ENCODE measurements around the gene SLC9A9. TPM values are rescaled to one million over a fixed set of nuclear protein-coding genes. Genes with fewer than 3 reads are reported as not detected.
"Not testable (repeated sequence)": the region's sequence is repeated elsewhere in the genome, so short reads cannot be mapped to it uniquely, and the experiment has no call there.

SLC9A9 gene
- total RNA-seq, 1 experiment from 2014 or later: not detected

DNA sequence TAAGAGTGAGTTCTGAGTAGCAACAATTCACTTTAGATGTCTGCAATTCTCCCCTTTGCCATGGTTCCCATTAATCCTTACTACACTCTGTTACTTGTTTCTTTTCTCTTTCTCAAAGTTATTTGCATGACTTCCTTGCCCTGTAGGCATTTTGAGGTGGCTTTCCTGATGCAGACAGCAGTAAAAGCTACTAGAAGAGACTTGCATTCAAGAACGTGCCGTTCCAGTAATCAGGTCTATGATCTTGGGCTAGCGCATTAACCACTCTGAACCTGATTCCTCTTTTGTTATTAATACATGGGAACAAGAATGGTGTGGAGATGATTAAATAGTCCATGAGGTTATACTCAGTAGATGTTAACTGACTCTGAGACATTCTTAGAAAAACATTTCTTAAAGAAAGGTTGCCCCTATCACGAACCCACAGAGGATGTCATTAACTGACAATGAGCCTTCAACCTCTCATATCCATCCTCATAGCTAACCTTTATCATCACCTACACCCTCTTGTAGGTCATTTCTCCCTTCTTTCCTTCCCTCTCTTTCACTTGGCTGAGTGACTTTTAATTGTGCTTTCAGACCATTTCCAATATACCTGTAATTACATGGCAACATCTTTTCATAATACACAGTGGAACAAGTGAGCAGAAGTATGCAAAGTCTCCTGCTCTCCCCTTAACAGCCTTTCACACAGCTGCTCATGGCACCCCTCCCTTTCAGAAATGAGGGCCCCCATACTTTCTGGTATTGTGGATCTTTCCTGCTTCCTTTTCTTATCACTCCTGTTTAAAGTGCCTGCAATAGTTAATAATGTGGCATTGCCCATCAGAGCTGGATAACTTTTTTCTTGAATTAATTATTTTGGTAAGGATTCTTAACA, 552.8 kb downstream of the SLC9A9 start:
- no peak for DNase-seq (ENCODE audit: low spot score)

DNA sequence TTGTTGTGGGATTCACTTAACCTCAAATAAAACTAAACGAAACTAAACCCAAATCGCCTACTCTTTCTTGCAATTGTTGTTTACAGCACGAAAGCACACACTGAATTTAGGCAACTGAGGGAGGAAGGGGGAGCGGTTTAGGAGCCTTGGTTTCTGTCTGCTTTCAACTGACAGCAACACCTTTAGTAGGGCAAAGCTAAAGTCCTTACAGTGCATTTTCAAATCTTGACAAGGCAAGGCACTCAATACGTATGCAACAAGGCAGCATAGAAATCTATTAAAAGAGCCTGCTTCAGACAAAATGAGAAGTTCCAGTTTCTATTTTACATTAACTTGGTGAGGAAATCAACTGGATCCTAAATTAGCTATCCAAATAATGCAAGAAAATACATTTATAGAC, 554.1 kb downstream of the SLC9A9 start:
- no peak for DNase-seq (ENCODE audit: low spot score)

DNA sequence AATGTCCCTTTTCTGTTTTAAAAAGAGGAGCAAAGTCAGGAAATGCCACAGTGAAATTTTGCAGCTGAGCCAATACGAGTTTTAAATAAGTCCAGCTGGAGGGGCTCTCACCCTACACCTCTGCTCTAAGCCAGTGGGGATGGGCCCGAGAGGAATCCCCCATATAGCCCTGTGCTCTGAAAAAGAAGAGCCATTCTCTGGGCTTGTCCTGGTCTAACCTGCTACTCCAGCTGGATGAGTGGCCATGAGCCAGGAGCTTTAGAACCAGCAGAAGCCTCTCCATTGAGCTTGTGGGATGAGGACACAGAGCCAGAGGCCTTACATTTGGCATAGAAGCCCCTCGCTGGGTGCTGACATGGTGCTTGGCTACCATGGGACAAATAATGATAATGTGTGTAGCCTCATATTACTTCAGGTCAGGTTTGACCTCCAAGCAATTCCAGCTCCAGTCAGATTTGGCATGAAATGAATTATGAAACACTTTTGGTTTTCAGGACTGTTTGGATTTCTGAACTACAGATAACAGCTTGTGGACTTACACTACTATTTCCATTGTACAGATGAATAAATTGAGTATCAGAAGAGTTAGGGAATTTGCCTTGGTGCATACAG, 556.3 kb downstream of the SLC9A9 start:
- no peak for DNase-seq (ENCODE audit: low spot score)

DNA sequence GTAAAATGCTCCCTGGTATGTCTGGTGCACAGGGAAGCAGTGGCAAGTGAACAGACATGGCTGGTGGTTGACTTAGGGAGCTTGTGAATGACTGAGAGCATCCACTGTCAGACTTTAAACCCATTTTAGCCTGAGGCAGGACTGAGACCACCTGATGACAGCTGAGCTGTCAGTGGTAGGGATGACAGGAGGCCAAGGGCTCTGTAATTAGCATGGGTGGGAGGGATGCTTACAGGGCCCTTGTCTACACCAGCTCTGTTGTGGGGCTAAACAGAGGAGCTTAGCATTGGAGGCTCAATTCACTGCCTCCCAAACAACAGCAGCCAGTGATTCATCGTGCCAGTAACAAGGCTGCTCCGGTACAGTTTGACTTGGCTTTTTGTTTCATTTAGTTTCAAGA, 559.3 kb downstream of the SLC9A9 start:
- DNase-seq (ENCODE audit: low spot score): no peak

DNA sequence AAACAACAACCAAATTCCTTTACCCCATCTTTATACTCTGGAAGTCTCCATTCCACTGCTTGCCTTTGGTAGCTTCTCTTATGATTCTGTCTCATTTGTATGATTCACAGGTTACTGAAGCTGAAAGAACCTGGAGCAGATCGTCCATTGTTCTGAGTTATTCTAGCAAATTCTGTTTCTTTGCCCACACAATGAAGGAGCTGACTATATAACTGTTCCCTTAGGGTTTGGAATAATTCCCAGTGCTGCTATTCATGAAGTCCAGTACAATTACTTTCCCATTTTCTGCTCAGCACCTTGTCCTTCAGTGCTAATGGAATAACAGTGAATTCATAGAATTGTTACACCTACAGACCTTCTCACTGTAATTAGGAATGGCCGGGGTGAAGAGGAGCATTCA, 560.9 kb downstream of the SLC9A9 start:
- DNase-seq (ENCODE audit: low spot score): no peak

DNA sequence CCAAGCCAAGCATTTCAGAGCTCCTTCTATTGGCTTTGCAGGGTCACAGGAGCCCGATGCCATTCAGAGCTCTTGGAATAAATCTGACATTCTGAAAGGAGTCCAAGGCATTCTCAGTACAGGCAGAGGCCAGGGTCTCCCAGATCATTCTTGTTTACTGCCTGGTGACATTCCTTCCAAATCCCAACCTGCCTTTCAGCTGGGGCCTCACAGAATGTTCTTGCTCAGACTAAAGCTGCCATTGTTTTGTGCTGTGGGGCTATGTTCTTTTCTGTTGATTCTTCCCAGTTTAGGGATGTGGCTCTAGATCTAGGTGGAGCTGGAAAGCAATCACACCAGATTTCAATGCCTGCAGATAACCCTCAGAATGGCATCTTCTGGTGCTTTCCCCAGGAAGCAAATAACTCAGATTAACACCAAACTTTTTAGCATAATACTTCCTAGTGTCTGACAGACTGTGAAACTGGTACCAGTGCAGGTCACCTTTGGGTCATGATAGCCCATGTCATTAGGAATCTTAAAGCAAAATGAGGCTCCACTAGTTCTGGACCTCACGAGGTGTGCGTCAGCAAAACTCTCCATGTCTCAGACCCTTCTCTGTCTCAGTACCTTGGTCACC, 561.8 kb downstream of the SLC9A9 start:
- DNase-seq (ENCODE audit: low spot score): no peak

DNA sequence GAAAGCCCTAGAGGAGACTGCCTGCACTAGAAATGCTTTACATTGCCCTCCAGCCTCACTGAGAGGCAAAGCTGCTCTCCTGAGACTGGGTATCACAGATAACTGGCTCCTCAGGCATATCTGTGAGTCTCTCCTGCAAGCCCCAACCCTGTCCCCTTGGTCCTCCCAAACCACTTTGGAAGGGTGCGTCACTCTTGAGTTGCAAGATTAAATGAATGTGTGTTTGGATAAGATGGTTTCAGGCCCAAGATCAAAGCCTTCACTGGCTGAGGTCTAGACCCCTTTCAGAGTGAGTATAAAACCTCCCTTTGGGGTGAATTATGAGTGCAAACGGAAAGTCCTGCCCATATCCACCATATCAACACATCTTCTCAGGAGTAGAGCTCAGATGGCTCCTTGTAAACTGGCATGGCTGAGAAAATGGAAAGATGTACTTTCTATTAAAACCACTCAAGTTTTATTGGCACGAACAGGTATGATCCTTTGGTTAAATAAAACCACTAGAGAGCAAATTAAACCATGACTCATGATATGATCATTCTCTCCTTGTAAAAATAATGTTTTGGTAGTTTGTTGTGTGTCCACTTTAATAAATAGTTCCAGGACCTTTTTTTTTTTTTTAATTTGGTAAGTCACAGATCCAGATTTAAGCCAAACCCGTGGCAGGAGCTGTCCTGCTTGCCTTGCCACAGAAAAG, 564.7 kb downstream of the SLC9A9 start:
- DNase-seq (ENCODE audit: low spot score): peak; percentile 17

DNA sequence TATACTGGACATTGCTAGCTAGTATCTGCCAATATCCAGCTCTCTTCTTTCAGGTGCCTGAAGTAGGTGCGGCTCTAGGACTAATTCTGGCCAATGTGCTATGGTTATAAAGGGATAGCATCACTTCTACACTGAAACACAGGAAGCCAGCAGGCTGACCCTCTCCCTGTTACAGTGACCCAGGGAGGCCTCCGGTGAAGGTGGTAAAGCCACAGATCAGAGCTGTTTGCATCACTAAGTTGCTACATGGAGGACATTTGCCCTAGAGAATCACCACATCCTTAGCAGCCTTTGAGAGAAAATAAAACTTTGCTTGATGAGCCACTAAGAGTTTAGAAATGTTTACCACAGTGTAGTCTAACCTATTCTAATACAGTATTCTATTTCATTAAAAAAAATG, 567.3 kb downstream of the SLC9A9 start:
- DNase-seq (ENCODE audit: low spot score): no peak

DNA sequence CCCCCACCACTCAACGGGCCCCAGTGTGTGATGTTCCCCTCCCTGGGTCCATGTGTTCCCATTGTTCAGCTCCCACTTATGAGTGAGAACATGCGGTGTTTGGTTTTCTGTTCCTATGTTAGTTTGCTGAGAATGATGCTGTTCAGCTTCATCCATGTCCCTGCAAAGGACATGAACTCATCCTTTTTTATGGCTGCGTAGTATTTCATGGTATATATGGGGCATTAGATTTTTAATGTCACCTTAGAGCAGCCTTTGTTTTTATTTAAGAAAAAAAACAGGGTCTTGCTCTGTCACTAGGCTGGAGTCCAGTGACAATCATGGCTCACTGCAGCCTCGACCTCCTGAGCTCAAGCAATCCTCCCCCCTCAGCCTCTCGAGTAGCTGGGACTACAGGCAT, 568.7 kb downstream of the SLC9A9 start:
- DNase-seq (ENCODE audit: low spot score): not testable (repeated sequence)

DNA sequence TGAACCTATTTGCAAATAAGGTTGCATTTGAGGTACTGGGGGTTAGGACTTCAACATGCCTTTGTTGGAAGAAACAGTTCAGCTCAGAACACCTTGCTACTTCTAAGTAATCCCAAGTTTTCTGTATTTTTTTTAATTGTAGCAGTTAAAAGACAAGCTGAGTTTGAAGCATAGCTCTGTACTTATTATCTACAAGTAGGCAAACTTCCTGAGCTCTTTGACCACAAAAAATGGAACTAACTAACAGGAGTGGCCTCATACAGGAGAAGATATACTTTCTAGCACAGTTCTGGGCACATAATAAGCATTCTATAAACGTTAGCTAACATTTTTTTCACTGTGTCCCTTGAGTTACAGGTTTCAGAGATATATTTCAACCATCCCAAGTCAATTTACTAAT, 569.5 kb downstream of the SLC9A9 start:
- DNase-seq (ENCODE audit: low spot score): no peak

DNA sequence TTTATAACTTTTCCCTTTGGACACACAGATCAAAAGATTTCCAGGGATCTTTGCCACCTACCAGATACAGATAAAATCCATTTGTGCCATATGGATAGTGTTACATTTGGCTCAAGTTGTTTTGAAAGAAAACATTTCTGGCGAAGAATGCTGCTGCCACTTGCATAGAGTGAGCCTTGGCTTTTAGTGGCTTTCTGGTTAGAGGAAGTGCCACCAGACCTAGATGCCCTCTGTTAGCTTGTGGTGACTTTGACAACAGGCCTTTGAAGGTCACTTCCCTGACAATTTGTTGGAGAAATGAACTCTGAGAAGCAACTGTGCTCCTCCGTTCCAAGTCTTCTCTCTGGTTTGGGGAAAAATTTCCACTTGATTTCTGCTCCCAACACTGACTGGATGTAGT, 570.7 kb downstream of the SLC9A9 start:
- no peak for DNase-seq (ENCODE audit: low spot score)

DNA sequence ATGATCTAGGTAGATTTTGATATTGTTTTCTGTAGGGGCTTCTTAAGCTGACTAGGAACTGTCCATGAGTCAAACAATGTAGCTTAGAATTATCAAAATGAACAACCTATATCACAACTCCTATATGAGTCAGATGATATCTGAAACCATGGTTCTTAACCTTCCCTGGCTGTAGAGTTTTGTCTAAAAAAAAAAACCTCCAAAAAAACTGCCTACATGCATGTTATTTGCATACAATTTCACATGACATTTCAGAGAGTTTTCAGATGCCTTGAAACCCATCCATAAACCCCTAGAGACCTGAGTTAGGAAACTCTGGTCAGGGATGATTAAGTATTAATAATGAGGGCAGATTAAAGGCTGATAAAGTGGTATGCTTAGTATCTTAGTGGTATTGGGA, 571.7 kb downstream of the SLC9A9 start:
- DNase-seq (ENCODE audit: low spot score): no peak

DNA sequence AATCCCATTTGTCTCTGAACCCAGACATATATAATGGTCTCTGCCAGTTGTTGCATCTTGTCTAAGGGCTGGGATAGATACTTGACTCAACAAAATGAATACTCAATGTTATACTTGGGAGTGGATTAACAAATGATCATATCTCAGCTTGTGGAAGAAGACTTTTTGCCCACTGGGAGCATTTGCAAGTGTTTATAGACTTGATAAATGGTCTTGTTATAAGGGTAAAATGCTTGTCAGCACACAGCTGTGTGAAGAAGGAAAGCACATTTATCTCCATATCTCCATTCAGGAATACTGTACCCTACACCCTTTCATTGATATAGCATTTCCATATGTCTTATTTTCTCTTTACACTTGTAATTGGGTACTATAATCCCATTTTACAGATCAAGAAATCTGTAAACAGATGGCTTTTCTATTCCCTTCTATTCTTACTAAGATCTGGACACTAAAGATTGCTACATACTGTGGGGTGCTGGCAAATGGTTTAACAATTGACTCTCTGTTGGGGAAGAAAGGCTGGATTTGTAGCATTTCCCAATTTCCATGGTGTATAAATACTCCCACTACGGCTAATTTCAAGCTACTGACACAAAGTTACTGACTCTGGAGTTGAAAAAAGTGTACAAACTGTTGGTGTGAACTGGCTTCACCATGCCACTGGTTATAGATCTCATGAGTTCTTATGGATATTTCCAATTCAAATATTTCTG, 574.1 kb downstream of the SLC9A9 start:
- DNase-seq (ENCODE audit: low spot score): no peak

DNA sequence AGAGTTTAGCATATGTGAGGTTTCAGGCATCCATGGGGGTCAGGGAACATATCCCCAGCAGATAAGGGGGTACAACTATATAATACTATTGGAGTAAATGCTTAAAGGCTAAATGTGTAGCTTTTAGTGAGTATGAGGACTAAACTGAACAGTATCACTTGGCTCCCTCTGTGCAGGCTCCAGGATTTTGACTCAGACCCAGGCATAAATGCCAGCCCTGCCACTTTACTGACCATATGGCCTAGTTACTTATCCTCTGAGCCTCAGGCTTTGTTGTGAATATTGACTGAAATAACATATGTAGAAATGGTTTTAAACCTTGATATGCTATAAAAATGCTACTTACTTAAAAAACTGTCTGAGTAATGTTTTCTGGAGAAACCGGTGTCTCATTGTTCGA, 577.1 kb downstream of the SLC9A9 start:
- no peak for DNase-seq (ENCODE audit: low spot score)

DNA sequence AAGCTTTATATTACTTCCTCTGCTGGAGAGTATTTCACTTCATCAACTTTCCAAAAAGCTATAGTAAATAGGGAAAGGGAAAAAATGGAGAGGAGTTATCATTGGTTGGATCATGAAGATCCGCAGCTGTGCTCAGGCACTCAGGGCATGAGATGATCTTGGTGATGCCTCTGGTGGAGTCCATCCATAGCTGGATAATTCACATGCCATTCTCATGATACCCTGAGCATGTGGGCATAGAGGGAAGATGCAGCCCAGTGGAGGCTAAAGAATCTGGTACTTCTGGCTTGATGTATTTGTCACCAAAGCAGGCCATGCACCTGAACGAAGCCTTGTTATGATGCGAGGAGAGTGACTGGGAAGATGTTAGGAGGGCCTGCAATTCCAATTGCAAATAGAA, 578.5 kb downstream of the SLC9A9 start:
- DNase-seq (ENCODE audit: low spot score): no peak

DNA sequence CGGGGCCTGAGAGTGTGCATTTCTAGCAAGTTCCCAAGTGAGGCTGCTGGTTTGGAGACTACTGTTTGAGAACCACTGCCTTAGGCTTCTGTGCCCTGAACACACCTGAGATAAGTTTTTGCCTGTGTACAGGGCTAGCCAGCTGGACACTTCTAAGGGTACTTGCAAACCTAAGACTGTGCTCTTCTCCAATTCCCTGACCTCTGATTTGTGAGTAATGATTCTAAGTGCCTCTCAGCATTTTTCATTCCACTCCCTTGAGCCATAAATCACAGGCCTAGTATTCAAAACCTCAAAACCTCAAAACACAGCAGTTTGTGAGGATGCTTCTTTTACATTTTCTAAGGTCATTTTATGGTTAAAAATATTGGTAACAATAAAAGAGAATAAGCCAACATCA, 580.3 kb downstream of the SLC9A9 start:
- no peak for DNase-seq (ENCODE audit: low spot score)

DNA sequence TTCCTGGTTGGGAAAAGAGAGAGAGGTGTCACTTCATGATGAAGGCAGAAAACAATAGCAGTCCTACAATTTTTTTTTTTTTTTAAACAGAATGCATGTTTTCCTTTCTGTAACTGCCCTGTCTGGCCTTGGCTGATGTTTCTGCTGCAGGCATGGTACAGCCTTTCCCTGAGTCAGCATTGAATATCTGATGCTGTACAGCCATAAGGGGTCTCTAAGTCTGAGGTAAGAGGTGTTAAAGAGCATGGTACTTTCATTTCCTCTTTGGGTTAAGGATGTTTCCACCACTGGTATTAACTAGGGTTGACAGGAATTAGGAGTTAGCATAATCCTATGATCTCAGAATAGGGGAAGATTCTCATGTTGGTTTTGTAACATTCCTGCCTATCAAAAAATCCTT, 581.3 kb downstream of the SLC9A9 start:
- no peak for DNase-seq (ENCODE audit: low spot score)

DNA sequence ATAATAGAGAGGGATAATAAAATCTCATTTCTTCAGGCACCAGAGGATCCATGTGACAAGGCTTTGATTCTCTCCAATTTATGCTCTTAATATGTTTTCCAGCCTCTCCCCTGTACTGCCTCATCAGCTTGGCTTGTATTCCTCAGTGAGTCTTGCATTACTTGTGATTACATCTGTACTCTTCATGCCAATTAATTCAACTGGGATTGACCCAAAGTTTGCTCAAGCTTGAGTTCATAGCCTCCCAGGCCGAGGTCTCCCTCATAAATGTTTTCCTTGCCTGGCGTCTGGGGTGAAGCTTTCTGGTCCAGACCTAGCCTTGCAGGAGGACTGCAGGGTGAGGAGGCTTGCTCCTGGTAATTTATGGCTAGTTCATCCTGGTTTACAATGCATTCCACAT, 581.8 kb downstream of the SLC9A9 start:
- DNase-seq (ENCODE audit: low spot score): no peak

DNA sequence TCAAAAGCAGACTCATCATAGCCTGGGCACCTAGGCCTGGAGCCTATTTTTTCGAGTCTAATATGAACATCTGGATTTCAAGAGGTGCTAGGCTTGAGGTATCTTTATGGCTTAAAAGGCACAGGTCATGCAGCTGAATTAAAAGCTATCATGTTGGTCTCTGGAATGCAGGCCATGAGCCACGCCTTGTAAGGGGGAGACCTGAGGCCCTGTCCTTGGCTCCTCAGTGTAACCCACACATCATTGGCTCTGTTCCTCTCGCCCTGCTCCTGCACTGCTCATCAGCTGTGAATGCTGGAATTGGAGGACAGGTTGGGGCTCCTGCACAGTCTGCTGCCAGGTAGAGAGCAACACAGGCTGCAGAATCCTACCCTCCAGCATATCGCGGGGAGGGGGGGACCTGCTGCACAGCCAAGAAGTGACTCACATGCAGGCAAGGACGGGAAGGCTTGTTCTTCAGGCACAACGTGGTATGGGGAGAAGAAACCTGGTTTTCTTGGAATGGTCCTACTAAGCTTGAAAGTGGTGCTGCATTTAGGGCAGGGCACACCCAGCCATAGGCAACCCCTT, 582.7 kb downstream of the SLC9A9 start:
- DNase-seq (ENCODE audit: low spot score): no peak

DNA sequence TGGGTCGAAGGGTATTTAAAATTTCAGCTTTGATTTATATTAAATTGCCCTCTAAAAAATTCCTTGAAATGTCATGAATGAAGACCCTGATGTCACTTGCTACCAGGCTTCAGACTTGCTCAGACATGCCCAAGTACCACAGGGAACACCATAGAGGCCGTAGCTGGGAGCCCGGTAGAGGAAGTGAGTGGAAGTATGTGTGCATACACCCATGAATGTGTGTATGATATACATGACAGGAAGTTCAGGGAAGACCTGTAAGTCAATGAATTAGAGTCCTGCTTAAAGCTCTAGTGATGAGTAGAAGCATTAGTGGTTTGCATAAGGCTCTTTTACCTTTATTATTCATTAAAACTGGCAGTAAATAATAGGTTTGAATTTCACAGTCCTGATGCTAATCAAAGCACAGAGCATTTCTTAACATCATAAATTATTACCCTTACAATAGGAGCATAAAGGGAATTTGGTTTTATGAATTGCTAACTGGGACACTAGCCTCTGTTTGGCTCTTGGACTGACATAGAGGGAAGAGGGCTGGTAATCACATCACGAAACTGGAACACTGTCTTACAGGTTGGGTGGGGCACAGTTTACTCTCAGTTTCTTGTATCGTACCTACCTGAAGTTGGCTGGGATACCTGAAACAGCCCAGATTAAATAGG, 584.3 kb downstream of the SLC9A9 start:
- DNase-seq (ENCODE audit: low spot score): no peak

DNA sequence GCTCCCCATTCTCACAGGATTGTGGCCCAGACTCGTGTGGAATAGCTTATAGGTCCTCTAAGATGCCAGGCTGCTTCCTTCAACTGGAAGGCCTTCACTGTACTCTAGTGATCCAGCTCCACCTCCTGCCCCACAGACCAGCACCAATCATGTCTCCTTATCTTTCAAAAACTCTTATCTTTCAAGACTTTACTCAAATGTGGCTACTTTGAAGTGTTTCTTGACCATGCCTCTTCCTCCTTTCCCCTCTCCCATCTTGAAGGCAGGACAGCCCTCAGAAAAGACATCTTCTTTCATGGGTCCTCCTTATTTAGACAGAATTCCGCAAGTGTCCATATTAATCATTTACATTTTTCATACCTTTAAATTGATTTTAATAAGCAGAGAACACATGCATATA, 586.4 kb downstream of the SLC9A9 start:
- DNase-seq (ENCODE audit: low spot score): no peak
